Umbilical cord (tissue), 2 donors: ENCODE measurements around the gene PLCB4. TPM values are rescaled to one million over a fixed set of nuclear protein-coding genes. Genes with fewer than 3 reads are reported as not detected.

Experiments
- DNase-seq: peaks from one replicate; pipeline ENCODE4 v3.0.0-alpha.2; 2015; ENCODE audit warnings: low spot score
- total RNA-seq: library from RNA; depleted of rRNA; stranded (reverse); fragments of >200 nt; gene quantifications from one replicate; pipeline ENCODE4 v1.2.3, GENCODE V29; 2014; ENCODE audit warnings: low replicate concordance; ENCODE audit not compliant: insufficient read depth

Gene PLCB4
- total RNA-seq, 1 donor from 2014 or later: 7.2 TPM

GRCh38 chr20:9491324-9491723 lies 422.4 kb downstream of the PLCB4 start:
- DNase-seq: no peak

GRCh38 chr20:9492067-9492466 lies 423.2 kb downstream of the PLCB4 start:
- DNase-seq: no peak

- no peak for DNase-seq
Measured at GRCh38 chr20:9493803-9494202, 424.9 kb downstream of the PLCB4 start.

- DNase-seq: no peak
Measured at GRCh38 chr20:9495701-9496100, 426.8 kb downstream of the PLCB4 start.

GRCh38 chr20:9496155-9496554 lies 427.3 kb downstream of the PLCB4 start:
- DNase-seq: no peak

GRCh38 chr20:9498322-9498721 lies 429.4 kb downstream of the PLCB4 start:
- no peak for DNase-seq

- no peak for DNase-seq
Measured at GRCh38 chr20:9499126-9499899, 430.4 kb downstream of the PLCB4 start.

GRCh38 chr20:9500121-9500520 lies 431.2 kb downstream of the PLCB4 start:
- DNase-seq: no peak

- no peak for DNase-seq
Measured at GRCh38 chr20:9501473-9501872, 432.6 kb downstream of the PLCB4 start.

GRCh38 chr20:9503526-9504245 lies 434.8 kb downstream of the PLCB4 start:
- DNase-seq: no peak

- no peak for DNase-seq
Measured at GRCh38 chr20:9506280-9506821, 437.5 kb downstream of the PLCB4 start.

GRCh38 chr20:9506964-9507369 lies 438.1 kb downstream of the PLCB4 start:
- no peak for DNase-seq

GRCh38 chr20:9507544-9508239 lies 438.8 kb downstream of the PLCB4 start:
- DNase-seq: no peak

GRCh38 chr20:9508240-9508661 lies 439.4 kb downstream of the PLCB4 start:
- no peak for DNase-seq

- no peak for DNase-seq
Measured at GRCh38 chr20:9508696-9509178, 439.9 kb downstream of the PLCB4 start.

- no peak for DNase-seq
Measured at GRCh38 chr20:9509246-9509645, 440.4 kb downstream of the PLCB4 start.

- DNase-seq: no peak
Measured at GRCh38 chr20:9510911-9511310, 442.0 kb downstream of the PLCB4 start.

GRCh38 chr20:9514072-9514460 lies 445.2 kb downstream of the PLCB4 start:
- DNase-seq: no peak

GRCh38 chr20:9514461-9515213 lies 445.8 kb downstream of the PLCB4 start, which contains the start of gene LAMP5:
LAMP5 (plus strand) TSS chr20:9514590; CDS start chr20:9514853, 263 bp downstream.
- no peak for DNase-seq

GRCh38 chr20:9515214-9515585 lies 446.3 kb downstream of the PLCB4 start:
- no peak for DNase-seq

- DNase-seq: no peak
Measured at GRCh38 chr20:9515741-9516233, 446.9 kb downstream of the PLCB4 start.
